ENCODE results near the gene TRPV3.

GRCh38 chr17:3544365-3544764 lies 13.2 kb downstream of the TRPV3 start:
- TF ChIP-seq, protein P1, sequence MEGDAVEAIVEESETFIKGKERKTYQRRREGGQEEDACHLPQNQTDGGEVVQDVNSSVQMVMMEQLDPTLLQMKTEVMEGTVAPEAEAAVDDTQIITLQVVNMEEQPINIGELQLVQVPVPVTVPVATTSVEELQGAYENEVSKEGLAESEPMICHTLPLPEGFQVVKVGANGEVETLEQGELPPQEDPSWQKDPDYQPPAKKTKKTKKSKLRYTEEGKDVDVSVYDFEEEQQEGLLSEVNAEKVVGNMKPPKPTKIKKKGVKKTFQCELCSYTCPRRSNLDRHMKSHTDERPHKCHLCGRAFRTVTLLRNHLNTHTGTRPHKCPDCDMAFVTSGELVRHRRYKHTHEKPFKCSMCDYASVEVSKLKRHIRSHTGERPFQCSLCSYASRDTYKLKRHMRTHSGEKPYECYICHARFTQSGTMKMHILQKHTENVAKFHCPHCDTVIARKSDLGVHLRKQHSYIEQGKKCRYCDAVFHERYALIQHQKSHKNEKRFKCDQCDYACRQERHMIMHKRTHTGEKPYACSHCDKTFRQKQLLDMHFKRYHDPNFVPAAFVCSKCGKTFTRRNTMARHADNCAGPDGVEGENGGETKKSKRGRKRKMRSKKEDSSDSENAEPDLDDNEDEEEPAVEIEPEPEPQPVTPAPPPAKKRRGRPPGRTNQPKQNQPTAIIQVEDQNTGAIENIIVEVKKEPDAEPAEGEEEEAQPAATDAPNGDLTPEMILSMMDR (IDR thresholded peaks at IDR 0.05; ENCODE audit: borderline replicate concordance, extremely low read depth, low read length, poor library complexity, severe bottlenecking): no peak
- TF ChIP-seq EZH2 (IDR thresholded peaks at IDR 0.05; ENCODE audit: borderline replicate concordance, low read depth, low read length, severe bottlenecking): no peak

Data from DND-41 (cell line).